ENCODE results near the gene CAMTA1.

GRCh38 chr1:7106442-7107108 lies 321.3 kb downstream of the CAMTA1 start:
- TF ChIP-seq CTCF (optimal IDR thresholded peaks at IDR 0.05 in 1 of 3, IDR thresholded peaks at IDR 0.05 in 1 of 3, conservative IDR thresholded peaks at IDR 0.05 in 1 of 3; ENCODE audit: extremely low read depth in 1 of 3, insufficient read depth in 2 of 3, low read length in 3 of 3) (no peak), EZH2 (IDR thresholded peaks at IDR 0.05; ENCODE audit: low read length) (no peak)

Data from keratinocyte (primary cell).